HepG2 (cell line): Measurements from ENCODE around the gene MAPK10. TPM values are rescaled to one million over a fixed set of nuclear protein-coding genes. Genes with fewer than 3 reads are reported as not detected.

ENCODE experiments used
- IKZF5 ChIP-seq: IDR thresholded peaks from 2 replicates; pipeline ENCODE4 v1.6.1; 2018; ENCODE audit warnings: missing genetic modification reagents, mild to moderate bottlenecking, missing compliant biosample characterization
- JDP2 ChIP-seq: sonication (generic); formaldehyde crosslinking; IDR thresholded peaks from 2 replicates; pipeline ENCODE4 v1.8.1; 2022; ENCODE audit warnings: missing genetic modification reagents, borderline replicate concordance
- KLF16 ChIP-seq, 2 experiments: sonication (generic) in 1 of 2; formaldehyde crosslinking in 1 of 2; IDR thresholded peaks; 2 replicates each; pipeline versions ENCODE4 v1.6.1 to v1.8.0; 2016 to 2023; ENCODE audit warnings: missing genetic modification reagents in 2 of 2, missing compliant biosample characterization in 1 of 2
- SOX6 ChIP-seq, 2 experiments: fragments of 450-650 bp in 1 of 2; sonication (generic) in 1 of 2; formaldehyde crosslinking in 1 of 2; IDR thresholded peaks; 2 replicates each; pipeline versions ENCODE4 v1.4.0 to v1.6.1; 2017 to 2020; ENCODE audit warnings: antibody characterized with exemption in 1 of 2, mild to moderate bottlenecking in 1 of 2, missing genetic modification reagents in 1 of 2
- TBL1XR1 ChIP-seq: fragments of 150-350 bp; IDR thresholded peaks from 2 replicates; pipeline ENCODE4 v1.6.1; 2014; ENCODE audit warnings: borderline replicate concordance, low read length; ENCODE audit not compliant: partially characterized antibody
- TIGD3 ChIP-seq: sonication (generic); formaldehyde crosslinking; IDR thresholded peaks from 2 replicates; pipeline ENCODE4 v1.5.1; 2020; ENCODE audit warnings: mild to moderate bottlenecking, missing genetic modification reagents, borderline replicate concordance
- XRCC5 ChIP-seq: fragments of 200-400 bp; formaldehyde crosslinking; optimal IDR thresholded peaks from 2 replicates; pipeline ENCODE3; 2017; ENCODE audit warnings: mild to moderate bottlenecking, low read length
- ZBTB40 ChIP-seq, 2 experiments: fragments of 450-650 bp in 1 of 2; sonication (generic) in 1 of 2; formaldehyde crosslinking in 1 of 2; IDR thresholded peaks; 2 replicates each; pipeline versions ENCODE4 v1.6.1 to v1.8.0; 2016 to 2022; ENCODE audit warnings: antibody characterized with exemption in 1 of 2, mild to moderate bottlenecking in 1 of 2, missing genetic modification reagents in 1 of 2
- ZSCAN12 ChIP-seq: sonication (generic); formaldehyde crosslinking; IDR thresholded peaks from 2 replicates; pipeline ENCODE4 v1.9.0; 2021; ENCODE audit warnings: mild to moderate bottlenecking, missing genetic modification reagents
- polyA plus RNA-seq, 8 experiments: library from polyadenylated mRNA; depleted of rRNA in 3 of 8; stranded (reverse) in 7 of 8; unstranded in 1 of 8; fragments of >200 nt; fragmentation: Illumina TruSeq in 4 of 8; extraction: Trizol in 4 of 8; gene quantifications; 2 replicates each; pipeline versions ENCODE4 v1.2.1 to v1.2.3, GENCODE V29; 2011 to 2016; ENCODE audit warnings: low read depth in 4 of 8, missing spikeins in 1 of 8, mixed read lengths in 1 of 8; ENCODE audit not compliant: insufficient read depth in 1 of 8
- total RNA-seq, 5 experiments: library from RNA; depleted of rRNA; stranded (reverse); fragments of >200 nt; fragmentation: Illumina TruSeq; extraction: Trizol; gene quantifications; 2 replicates each; pipeline ENCODE4 v1.2.3, GENCODE V29; 2016; ENCODE audit warnings: low read depth in 1 of 5

MAPK10 gene
- total and polyA plus RNA-seq, 2 of the 13 experiments (the other 11 are each of a cell fraction or from before 2014, with no cell fraction given), result not detected

- TF ChIP-seq SOX6 (IDR thresholded peaks at IDR 0.05) (no peak), SOX6 (CRISPR knock-in tag; IDR thresholded peaks at IDR 0.05) (no peak), JDP2 (no peak), ZSCAN12 (CRISPR knock-in tag) (no peak), KLF16 (CRISPR knock-in tag; IDR thresholded peaks at IDR 0.05) (no peak), IKZF5 (no peak), TBL1XR1 (no peak), TIGD3 (CRISPR knock-in tag) (no peak), ZBTB40 (IDR thresholded peaks at IDR 0.05) (no peak), ZBTB40 (CRISPR knock-in tag; IDR thresholded peaks at IDR 0.05) (no peak), XRCC5 (no peak)
Observed at GRCh38 chr4:86250006-86250405, 109.8 kb downstream of the MAPK10 start (continued).
